HG02642 (cell line): Measurements from ENCODE around the gene ALDOB.

Experiments
- ATAC-seq: cut with Tn5 transposase; IDR thresholded peaks from one replicate; pipeline ENCODE4 v1.9.1; 2021; ENCODE audit warnings: mild to moderate bottlenecking; ENCODE audit not compliant: unreplicated experiment, poor library complexity

The ALDOB gene

DNA sequence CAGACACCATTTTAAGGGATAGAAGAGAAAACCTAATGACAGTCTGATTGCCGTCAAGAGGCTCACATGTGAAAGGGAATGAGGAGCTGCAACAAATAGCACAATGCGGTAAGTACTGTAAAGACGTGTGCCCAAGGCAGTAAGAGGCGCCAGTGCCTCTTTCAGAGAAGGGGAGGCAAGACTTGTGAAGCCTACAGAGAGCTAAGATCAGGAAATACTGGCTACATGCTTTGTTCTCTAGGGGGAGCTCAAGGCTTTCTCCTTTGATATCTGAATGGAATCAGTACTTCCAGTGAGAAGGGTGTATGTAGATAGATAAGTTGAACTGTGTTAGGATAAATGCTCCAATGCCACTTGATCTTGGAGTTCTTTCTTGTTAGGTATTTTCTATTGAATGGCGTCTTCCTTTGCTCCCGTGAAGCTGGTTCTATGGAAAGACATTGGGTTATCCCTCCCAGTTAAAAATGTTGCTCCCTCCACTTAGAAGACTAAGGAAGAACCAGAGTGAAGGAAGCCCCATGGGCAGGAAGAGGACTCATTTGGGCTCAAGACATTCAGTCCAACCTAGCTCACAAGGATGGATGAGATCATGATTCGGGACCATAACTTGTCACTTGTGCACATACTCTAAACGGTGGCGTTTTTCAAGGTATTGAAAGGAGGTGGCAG is 23.5 kb upstream of the ALDOB start:
- peak; percentile 92 for ATAC-seq

- no peak for ATAC-seq
These were observed 21.4 kb upstream of the ALDOB start for GRCh38 chr9:101457003-101457402.

GRCh38 chr9:101455656-101456240 is 20.2 kb upstream of the ALDOB start:
- no peak for ATAC-seq

DNA sequence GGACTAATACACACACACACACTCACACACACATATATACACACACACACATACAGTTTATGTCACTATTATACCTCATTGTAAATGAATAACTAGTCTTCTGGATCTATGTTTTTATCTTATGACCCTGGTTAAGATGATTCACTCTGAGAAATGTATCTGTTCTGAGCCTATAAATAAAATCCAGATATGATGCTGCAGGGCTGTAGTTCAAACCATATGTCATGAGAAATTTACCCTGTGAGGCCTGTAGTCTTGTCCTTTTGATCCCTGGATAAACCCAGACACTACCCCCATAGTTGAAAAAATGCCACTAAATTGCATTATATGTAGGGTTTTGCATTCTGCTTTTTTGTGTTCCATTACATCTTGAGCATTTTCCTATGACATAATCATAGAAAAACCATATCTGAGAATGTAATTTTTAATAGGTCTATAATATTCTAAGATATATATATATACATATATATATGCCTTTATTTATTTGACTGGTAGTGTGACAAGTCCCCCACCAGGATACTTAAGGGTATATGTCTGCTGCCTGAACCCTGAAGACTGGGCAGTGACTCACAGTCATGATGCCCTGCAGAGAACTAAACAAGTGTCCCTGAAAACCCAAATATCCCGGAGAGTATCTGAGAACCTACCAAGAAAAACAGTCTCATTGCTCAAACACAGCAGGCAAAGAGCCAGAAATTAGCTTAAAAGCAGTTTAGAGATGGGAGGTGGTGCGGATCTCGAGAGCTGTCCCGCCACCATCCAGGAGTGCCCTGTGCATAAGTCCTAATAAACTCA is 18.4 kb upstream of the ALDOB start:
- no peak for ATAC-seq

- ATAC-seq, result no peak
These were observed 15.9 kb upstream of the ALDOB start for GRCh38 chr9:101451498-101451897.

GRCh38 chr9:101450931-101451330 is 15.4 kb upstream of the ALDOB start:
- no peak for ATAC-seq

DNA sequence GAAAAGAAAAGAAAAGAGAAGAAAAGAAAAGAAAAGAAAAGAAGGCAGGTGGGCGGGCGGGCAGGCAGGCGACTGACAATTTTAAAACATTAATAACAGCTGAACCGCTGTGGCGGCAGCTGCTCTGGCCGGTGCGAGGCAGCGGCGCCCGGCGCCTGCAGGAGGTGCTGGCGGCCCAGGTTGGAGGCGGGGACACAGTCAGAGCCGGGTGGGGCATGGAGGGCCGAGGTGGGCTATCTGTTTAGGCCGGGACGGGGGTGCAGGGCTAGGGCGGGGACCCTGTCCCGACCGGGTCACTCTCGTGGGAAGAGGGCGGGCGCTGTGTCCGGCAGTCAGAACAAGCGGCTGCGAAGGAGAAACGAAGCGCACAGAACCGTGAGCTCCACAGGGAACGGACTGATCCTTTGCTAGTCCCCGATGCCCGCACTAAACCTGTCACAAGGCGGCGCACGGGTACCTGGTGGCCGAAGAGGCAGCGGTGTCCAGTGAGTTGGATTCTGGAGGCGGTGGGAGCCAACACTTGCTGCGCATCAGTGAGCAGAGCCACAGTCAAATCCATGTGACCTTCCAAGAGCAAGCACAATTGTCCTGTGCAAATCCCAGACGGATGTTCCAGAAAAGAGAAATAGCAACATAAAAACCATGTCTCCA is 13.6 kb upstream of the ALDOB start:
- peak; percentile 99 for ATAC-seq

GRCh38 chr9:101448680-101449070 is 13.1 kb upstream of the ALDOB start:
- ATAC-seq, result no peak

- no peak for ATAC-seq
These were observed 11.2 kb upstream of the ALDOB start for GRCh38 chr9:101446732-101447131.

DNA sequence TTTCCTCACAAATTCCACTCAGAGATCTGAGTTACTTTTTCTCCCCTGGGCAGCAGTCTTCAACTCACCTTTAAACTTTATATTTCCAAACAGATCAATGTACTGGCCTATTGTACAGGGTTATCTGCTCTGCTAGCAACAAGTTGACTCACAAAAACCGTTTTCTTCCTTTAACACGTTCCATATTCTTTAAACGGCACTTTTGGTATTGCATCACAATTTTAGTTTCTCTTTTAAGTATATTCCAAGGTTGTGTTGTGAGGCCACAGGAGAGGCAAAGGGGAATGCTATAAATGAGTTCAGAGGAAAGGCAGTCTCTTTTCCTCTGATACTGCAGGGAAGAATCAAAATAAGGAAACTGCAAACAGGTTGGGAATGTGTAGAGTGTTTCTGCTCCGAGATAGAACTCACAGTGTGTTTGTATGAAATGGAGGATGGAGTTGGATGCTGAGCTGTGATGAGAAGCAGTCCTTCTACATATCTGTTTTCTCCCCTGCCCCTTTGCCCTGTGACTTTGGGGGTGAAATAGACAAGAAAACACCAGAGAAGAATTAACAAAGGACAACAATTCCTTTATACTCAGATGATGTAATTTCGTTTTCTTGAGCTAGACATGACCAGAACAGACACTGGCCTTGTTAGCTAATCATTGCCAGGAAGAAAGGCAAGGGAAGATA is 9.9 kb upstream of the ALDOB start:
- no peak for ATAC-seq

DNA sequence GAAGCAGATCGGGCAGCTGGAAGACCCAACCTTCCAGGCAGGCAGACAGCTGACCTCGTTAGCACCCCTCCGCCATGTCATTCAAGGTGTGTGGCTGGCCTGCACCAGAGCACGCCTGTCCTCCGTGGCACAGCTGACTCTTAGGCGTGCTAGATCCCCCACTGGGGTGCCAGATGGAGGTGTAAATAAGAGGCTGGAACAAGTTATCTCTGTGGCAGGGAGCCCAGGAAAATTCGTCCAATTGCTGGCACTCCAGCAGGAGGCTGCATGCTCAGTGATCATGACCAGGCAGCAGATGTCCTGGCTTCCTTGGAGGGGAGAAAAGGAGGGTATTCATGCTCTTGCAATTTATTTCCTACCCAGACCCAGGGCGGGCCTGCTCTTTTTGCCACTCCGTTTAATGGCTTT is 7.8 kb upstream of the ALDOB start:
- no peak for ATAC-seq

GRCh38 chr9:101442736-101443135 is 7.2 kb upstream of the ALDOB start:
- ATAC-seq, result no peak

DNA sequence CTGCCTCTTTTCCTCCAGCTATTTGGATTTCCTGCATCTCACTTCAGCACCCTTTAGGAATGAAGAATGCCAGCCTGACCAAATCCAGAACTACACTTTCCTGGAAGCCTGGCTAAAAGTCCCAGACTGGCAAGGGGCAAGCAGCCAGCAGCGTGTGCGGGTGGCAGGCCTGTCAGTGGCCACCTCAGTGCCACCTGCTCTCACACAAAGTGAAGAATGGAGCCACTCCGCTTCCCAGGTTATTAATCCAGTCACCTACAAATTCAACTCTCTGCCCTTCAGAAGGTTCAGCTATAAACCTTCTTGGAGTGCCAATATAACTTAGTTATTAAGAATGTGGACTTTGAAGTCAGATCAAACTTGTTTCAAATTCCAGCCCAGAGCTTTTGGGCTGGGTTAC is 6.7 kb upstream of the ALDOB start:
- no peak for ATAC-seq

DNA sequence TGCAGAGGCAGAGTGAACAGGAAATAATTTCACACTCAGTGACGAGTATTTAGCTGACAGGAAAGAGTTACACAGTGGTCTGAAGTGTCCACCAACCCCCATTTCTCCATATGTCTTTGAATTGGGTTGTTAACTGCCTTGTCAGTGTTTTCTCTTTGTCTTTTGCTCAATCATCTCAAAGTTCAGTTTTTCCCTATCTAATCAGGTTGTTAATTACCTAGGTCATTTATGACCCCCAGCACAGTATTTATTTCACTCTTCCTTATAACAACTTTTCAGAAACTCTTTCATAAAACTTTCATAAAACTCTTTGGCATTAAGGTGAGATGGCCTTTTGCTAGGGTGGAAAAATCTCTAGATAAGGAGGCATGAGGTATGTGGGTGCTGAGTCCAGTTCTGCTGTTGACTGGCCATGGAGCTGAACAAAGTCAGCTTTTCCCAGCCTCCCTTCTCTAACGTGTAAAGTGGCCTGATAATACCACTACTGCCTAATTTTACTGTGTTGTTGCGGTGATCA is 5.2 kb upstream of the ALDOB start:
- ATAC-seq, result no peak

- no peak for ATAC-seq
These were observed 2.9 kb upstream of the ALDOB start for GRCh38 chr9:101438523-101438922.

DNA sequence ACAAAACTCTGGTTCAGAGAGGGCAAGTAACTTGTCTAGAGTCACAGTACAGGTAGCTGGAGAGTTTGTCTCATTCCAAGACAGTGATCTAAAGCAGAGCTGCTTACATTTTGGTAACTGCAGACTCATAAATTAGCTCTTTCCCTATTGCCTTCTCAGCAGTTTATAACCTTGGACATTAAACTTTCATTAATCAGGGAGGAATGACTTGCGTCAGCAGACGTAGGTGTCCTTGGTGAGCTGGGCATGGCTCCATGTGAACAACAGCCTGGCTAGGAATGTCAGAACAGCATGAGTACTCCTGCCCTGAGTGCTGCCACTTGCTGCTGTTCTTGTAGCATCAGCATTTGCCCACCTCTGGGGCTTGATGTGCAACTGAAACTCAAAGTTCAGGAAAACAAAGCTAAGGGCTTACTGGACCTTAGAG is 2.2 kb upstream of the ALDOB start:
- no peak for ATAC-seq

DNA sequence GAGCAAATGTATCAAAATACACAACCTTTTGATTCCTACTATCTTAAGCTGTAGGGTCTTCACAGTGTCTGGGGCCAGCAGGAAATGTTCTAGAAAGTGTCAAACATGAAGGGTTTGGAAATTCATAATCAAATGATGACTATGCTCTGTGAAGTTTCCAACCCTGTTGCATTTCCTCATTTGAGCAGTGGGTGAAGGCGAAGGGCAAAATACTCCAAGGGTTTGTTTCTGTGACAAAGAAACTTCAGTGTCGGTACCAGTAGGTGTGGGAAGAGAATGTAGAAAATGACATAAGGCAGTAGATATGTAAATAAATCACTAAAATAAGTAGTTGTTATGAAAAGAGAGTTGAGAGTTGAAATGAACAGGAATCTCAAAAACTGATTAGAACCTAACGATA is 576 bp downstream of the ALDOB start:
- no peak for ATAC-seq

DNA sequence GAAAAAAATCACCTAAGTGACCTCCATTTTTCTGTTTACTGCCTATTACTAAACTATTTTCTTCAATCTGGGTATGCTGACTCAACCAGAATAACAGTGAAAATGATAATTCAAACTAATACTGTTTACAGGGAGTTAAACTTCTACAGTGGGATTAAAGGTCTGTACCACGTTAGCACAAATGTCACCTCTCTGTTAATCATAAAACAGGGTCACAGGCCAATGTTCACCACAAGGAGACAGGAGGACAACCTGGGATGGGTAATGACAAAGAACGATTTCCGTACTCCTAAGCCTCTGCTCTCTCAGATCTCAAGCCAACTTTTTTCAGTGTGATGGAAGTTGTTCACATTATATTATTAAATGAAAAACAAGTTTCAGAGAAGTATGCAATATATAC is 2.3 kb downstream of the ALDOB start:
- ATAC-seq, result no peak

DNA sequence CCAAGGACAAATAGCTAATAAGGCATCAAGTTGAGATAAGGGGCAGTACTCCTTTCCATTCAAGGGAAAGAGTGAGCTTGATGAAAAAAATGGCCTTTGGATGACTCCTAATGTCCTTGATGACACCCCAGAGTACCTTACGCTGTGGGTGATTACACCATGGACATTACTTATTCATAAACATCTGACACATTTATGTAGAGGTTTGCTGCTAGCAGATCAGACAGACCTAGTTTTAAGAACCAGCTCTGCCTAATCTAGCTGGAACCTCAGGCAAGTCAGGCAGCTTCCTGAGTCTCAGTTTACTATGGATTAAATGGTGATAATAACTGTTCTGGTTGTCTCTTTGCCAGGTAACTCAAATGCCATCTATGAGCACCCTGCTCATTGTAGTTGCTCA is 2.8 kb downstream of the ALDOB start:
- no peak for ATAC-seq

DNA sequence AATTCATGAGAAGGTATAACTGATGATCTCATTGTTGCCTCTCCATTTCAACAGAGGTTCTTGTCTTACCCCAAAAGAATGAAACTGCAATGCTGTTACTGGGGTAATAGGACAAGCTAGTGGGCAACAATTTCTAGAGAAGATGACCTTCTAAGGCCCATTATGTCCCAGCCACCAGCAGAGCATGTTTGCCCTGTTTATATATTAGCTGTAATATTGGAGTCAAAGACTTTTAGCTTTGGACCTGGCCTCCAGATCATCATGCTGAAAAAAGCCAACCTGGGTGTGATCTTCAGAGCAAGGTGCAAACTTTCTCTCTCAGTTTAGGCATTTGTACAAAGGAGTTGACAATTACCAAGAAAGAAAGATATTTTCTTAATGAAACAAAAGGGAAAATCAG is 3.4 kb downstream of the ALDOB start:
- no peak for ATAC-seq
